Esophagus squamous epithelium (tissue), 4 donors: ENCODE results near the gene MMEL1.

Experiments used
- CTCF ChIP-seq, 6 experiments: fragments of 450-650 bp in 4 of 6; fragments of 200-600 bp in 2 of 6; sonication (generic) in 2 of 6; IDR thresholded peaks; one replicate each; pipeline ENCODE4 v1.5.1; 2016 to 2019; ENCODE audit warnings: antibody characterized with exemption in 6 of 6, mild to moderate bottlenecking in 4 of 6, moderate library complexity in 4 of 6
- POLR2A ChIP-seq, 4 donors: fragments of 450-650 bp; IDR thresholded peaks; one replicate each; pipeline ENCODE4 v1.6.1; 2017; ENCODE audit warnings: antibody characterized with exemption in 4 of 4, mild to moderate bottlenecking in 4 of 4, moderate library complexity in 3 of 4

- TF ChIP-seq POLR2A (IDR thresholded peaks at IDR 0.05) (no peak), CTCF (IDR thresholded peaks at IDR 0.05) (no peak)
These were observed 59.4 kb downstream of the MMEL1 start for GRCh38 chr1:2573250-2573920.
